Naive thymus-derived CD4-positive, alpha-beta T cell (primary cell): ENCODE measurements around the gene SH2D4B. TPM values are rescaled to one million over a fixed set of nuclear protein-coding genes. Genes with fewer than 3 reads are reported as not detected.

ENCODE experiments used
- ATAC-seq: fragments of 150-1000 bp; cut with Tn5 transposase; 2 replicates; pipeline ENCODE4 v1.10.0; 2021; ENCODE audit warnings: mild to moderate bottlenecking, moderate library complexity
- CTCF ChIA-PET: fragments of 350-600 bp; sonication (Branson Sonifier 250); formaldehyde crosslinking; loops from one replicate; lab custom pipeline; 2021; ENCODE audit warnings: antibody characterized with exemption; lab: Charles Lee
- POLR2A ChIA-PET: fragments of 350-600 bp; sonication (Branson Sonifier 250); formaldehyde crosslinking; loops from one replicate; lab custom pipeline; 2021; ENCODE audit warnings: antibody characterized with exemption, inconsistent platforms; lab: Charles Lee
- DNase-seq, 9 donors: peaks; one replicate each; pipeline versions ENCODE4 v3.0.0 to v3.0.0-alpha.2; 2020 to 2022; ENCODE audit warnings: mixed read lengths in 1 of 9
- H3K27ac ChIP-seq: one replicate; pipeline ENCODE4 v1.7.0; 2013; ENCODE audit warnings: mild to moderate bottlenecking, low read depth, low read length, moderate library complexity
- H3K27me3 ChIP-seq, 2 donors: one replicate each; pipeline ENCODE4 v1.7.0; 2013; ENCODE audit warnings: low read length in 2 of 2, mild to moderate bottlenecking in 2 of 2, moderate library complexity in 2 of 2; ENCODE audit not compliant: control insufficient read depth in 2 of 2, insufficient read depth in 2 of 2
- H3K36me3 ChIP-seq, 3 experiments: 1 replicate in 2 of 3; 2 replicates in 1 of 3; pipeline ENCODE4 v1.7.0; 2013; ENCODE audit warnings: low read length in 3 of 3, mild to moderate bottlenecking in 3 of 3, moderate library complexity in 1 of 3; ENCODE audit not compliant: insufficient read depth in 3 of 3, control insufficient read depth in 2 of 3
- H3K4me1 ChIP-seq, 2 donors: one replicate each; pipeline ENCODE4 v1.7.0; 2013; ENCODE audit warnings: low read length in 2 of 2, mild to moderate bottlenecking in 2 of 2, moderate library complexity in 1 of 2; ENCODE audit not compliant: control insufficient read depth in 2 of 2, insufficient read depth in 2 of 2
- H3K4me3 ChIP-seq: 2 replicates; pipeline ENCODE4 v1.7.0; 2013; ENCODE audit warnings: mild to moderate bottlenecking, low read length
- H3K9me3 ChIP-seq, 3 experiments: 1 replicate in 2 of 3; 2 replicates in 1 of 3; pipeline ENCODE4 v1.7.0; 2013; ENCODE audit warnings: low read length in 3 of 3; ENCODE audit not compliant: control insufficient read depth in 2 of 3
- H3K27ac Mint-ChIP-seq, 9 donors: one replicate each; pipeline ENCODE4 v1.8.0; 2020 to 2022; ENCODE audit warnings: mixed read lengths in 9 of 9, mild to moderate bottlenecking in 8 of 9, moderate library complexity in 5 of 9, inconsistent platforms in 2 of 9
- H3K27me3 Mint-ChIP-seq, 5 donors: one replicate each; pipeline ENCODE4 v1.8.0; 2021 to 2022; ENCODE audit warnings: mixed read lengths in 5 of 5, mild to moderate bottlenecking in 1 of 5
- H3K36me3 Mint-ChIP-seq, 5 donors: one replicate each; pipeline ENCODE4 v1.8.0; 2020 to 2022; ENCODE audit warnings: mixed read lengths in 5 of 5, mild to moderate bottlenecking in 3 of 5, inconsistent platforms in 1 of 5
- H3K4me1 Mint-ChIP-seq, 7 donors: one replicate each; pipeline ENCODE4 v1.8.0; 2020 to 2022; ENCODE audit warnings: mixed read lengths in 7 of 7, mild to moderate bottlenecking in 3 of 7, inconsistent platforms in 1 of 7
- H3K4me3 Mint-ChIP-seq, 10 donors: one replicate each; pipeline ENCODE4 v1.8.0; 2020 to 2022; ENCODE audit warnings: mild to moderate bottlenecking in 10 of 10, mixed read lengths in 10 of 10, moderate library complexity in 6 of 10, inconsistent platforms in 2 of 10
- H3K9me3 Mint-ChIP-seq, 11 donors: one replicate each; pipeline ENCODE4 v1.8.0; 2020 to 2022; ENCODE audit warnings: mixed read lengths in 11 of 11, mild to moderate bottlenecking in 4 of 11, inconsistent platforms in 1 of 11, moderate library complexity in 1 of 11
- intact Hi-C, 2 donors: fragments of 100-400 bp; cut with micrococcal nuclease; formaldehyde crosslinking; loops; one replicate each; pipeline ENCODE4 v1.15.1; 2023
- polyA plus RNA-seq, 2 donors: library from polyadenylated mRNA; unstranded; fragments of 300-500 nt; fragmentation: Illumina TruSeq; gene quantifications; one replicate each; pipeline ENCODE4 v1.2.3, GENCODE V29; 2021
- total RNA-seq, 6 experiments: library from RNA in 5 of 6; stranded (reverse) in 5 of 6; gene quantifications; 1 replicate in 5 of 6; 2 replicates in 1 of 6; pipeline ENCODE4 v1.2.3 and lab custom pipeline; 2021 to 2026

The SH2D4B gene
- total and polyA plus RNA-seq, 7 experiments from 2014 or later: 0.10 to 0.51 (median 0.14) TPM; not detected in 2

DNA sequence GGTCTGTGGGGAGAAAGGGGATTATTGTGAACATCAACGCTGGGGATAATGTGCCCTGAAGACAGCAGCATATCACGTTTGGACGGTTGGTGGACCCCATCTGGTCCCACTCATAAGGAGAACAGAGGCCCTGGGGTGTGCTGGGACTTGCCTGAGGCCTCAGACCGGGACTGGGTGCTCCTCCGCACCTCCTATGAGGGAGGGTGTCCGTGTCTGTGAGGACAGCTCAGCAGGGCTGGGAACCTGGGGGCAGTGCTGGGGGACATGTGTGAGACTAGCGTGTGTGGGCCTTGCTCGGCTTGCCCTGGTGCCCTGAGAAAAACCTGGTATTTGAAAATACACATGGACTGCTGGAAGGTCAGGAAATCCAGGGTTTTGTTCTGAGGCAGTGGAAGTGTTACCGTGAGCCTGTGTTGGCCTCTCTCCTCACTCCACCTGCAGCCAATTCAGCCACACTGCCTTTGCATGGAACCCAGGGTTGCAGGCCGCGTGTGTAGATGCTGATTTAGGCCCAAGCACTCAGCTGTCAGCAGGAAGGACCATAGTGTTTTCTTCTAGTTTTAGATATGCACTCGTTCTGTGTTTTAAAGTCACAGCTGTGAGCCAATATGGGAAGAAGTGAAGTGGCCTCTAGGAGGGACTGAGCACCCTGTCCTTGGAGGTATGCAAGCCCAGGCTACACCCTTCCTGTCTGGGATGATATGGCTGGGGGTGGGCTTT, 13.4 kb upstream of the SH2D4B start:
- Histone ChIP-seq H3K27ac (peak overlapping the region; percentile 44), H3K36me3 (peaks cover 0 to 24% (median 0%) of the 10 kb centered on the region in 3 experiments), H3K4me1 (peaks cover 22 to 47% of the 10 kb centered on the region in 2 donors), H3K9me3 (no peaks in the 10 kb centered on the region), H3K27me3 (no peaks in the 10 kb centered on the region), H3K4me3 (no peak overlapping the region)
- peak overlapping the region in 7 of 10 donors; percentile 9 to 80 (median 54) for H3K4me3 Mint-ChIP-seq
- peaks cover 44 to 79% (median 73%) of the 10 kb centered on the region in 7 donors for H3K4me1 Mint-ChIP-seq
- intact Hi-C loops: loop anchor here in 1 of 2 donors (10.0 kb wide), 1 partner anchor 320 kb away; the partner anchor contains the start of gene ANXA11
- CTCF ChIA-PET: interaction anchor here (1.4 to 1.6 kb wide), 2 partner anchors 19 to 80 kb away, joined by 3 read pairs; no protein-coding TSS in a partner anchor
- H3K36me3 Mint-ChIP-seq: peaks cover 0 to 25% (median 0%) of the 10 kb centered on the region in 5 donors
- H3K27ac Mint-ChIP-seq: peak overlapping the region; percentile 63 to 98 (median 93)
- no peaks in the 10 kb centered on the region for H3K27me3 Mint-ChIP-seq
- no peak for DNase-seq
- peaks cover 0 to 7% (median 0%) of the 10 kb centered on the region in 11 donors for H3K9me3 Mint-ChIP-seq
- ATAC-seq: no peak
- POLR2A ChIA-PET: interaction anchor here (1.1 to 3.4 kb wide), 3 partner anchors 12 to 58 kb away, joined by 3 to 10 read pairs (median 8); no protein-coding TSS in a partner anchor

- H3K27ac Mint-ChIP-seq: peak overlapping the region; percentile 87 to 98 (median 96)
- H3K27me3 ChIP-seq: no peaks in the 10 kb centered on the region
- H3K9me3 Mint-ChIP-seq: peaks cover 0 to 7% (median 0%) of the 10 kb centered on the region in 11 donors
- POLR2A ChIA-PET: interaction anchor here (0.9 to 3.4 kb wide), 9 partner anchors 10 to 82 kb away, joined by 3 to 10 read pairs (median 4); no protein-coding TSS in a partner anchor
- H3K4me1 ChIP-seq: peaks cover 37 to 65% of the 10 kb centered on the region in 2 donors
- peak overlapping the region; percentile 61 for H3K27ac ChIP-seq
- ATAC-seq (no peak), DNase-seq (peak in 1 of 9 donors; percentile 41)
- peak overlapping the region; percentile 0 for H3K4me3 ChIP-seq
- H3K9me3 ChIP-seq: no peaks in the 10 kb centered on the region
- peaks cover 0 to 5% (median 0%) of the 10 kb centered on the region in 3 experiments for H3K36me3 ChIP-seq
- peak overlapping the region; percentile 62 to 87 (median 74) for H3K4me3 Mint-ChIP-seq
- CTCF ChIA-PET: interaction anchor here (0.7 to 1.6 kb wide), 6 partner anchors 20 to 142 kb away, joined by 3 to 5 read pairs (median 4); no protein-coding TSS in a partner anchor
- H3K36me3 Mint-ChIP-seq: peaks cover 0 to 19% (median 0%) of the 10 kb centered on the region in 5 donors
- no peaks in the 10 kb centered on the region for H3K27me3 Mint-ChIP-seq
- intact Hi-C loops: loop anchor here in 1 of 2 donors (10.0 kb wide), 1 partner anchor 321 kb away; the partner anchor contains the start of gene ANXA11
- peaks cover 54 to 82% (median 79%) of the 10 kb centered on the region in 7 donors for H3K4me1 Mint-ChIP-seq
Observed at GRCh38 chr10:80526218-80526617, 11.5 kb upstream of the SH2D4B start.

- ChIA-PET POLR2A (interaction anchor here (0.9 to 1.7 kb wide), 8 partner anchors 10 to 82 kb away, joined by 3 to 6 read pairs (median 4); no protein-coding TSS in a partner anchor), CTCF (interaction anchor here (0.7 to 1.4 kb wide), 5 partner anchors 21 to 142 kb away, joined by 3 to 5 read pairs (median 4); no protein-coding TSS in a partner anchor)
- Histone ChIP-seq H3K27me3 (no peaks in the 10 kb centered on the region), H3K4me1 (peaks cover 39 to 70% of the 10 kb centered on the region in 2 donors), H3K27ac (peak overlapping the region; percentile 61), H3K36me3 (no peaks in the 10 kb centered on the region), H3K4me3 (peak overlapping the region; percentile 0), H3K9me3 (no peaks in the 10 kb centered on the region)
- Mint-ChIP-seq H3K27ac (peak overlapping the region; percentile 87 to 98 (median 96)), H3K4me3 (peak overlapping the region; percentile 62 to 87 (median 74)), H3K27me3 (no peaks in the 10 kb centered on the region), H3K36me3 (peaks cover 0 to 19% (median 0%) of the 10 kb centered on the region in 5 donors), H3K9me3 (peaks cover 0 to 7% (median 0%) of the 10 kb centered on the region in 11 donors), H3K4me1 (peaks cover 56 to 87% (median 85%) of the 10 kb centered on the region in 7 donors)
- intact Hi-C loops: loop anchor here in 1 of 2 donors (10.0 kb wide), 1 partner anchor 322 kb away; the partner anchor contains the start of gene ANXA11
- ATAC-seq (no peak), DNase-seq (no peak)
Observed at GRCh38 chr10:80526742-80527141, 11.0 kb upstream of the SH2D4B start.

DNA sequence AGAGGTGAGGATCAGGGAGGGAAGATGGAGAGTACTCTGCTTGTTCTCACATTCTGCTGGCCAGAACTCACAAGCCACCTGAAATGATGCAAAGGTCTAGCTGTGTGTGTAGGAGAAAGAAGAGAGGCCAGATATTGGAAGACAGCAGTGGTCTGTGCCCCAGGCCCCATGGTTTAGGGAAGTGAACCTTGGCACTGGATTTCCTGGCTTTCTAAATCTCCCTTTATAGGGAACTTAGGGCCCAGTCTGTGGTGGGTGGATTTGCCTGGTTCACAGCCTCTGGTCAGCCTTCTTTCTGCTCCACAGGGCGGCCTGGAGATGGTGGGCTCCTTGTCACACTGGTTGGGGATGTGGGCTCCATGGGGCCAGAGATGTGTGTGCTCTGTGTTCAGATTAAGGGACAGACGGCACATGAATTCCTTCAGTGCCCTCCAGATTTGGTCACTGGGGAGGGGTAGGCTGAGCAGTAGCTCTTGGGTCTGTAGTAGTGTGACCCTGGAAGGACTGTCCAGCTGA, 9.5 kb upstream of the SH2D4B start:
- Histone ChIP-seq H3K27me3 (no peaks in the 10 kb centered on the region), H3K4me1 (peaks cover 39 to 81% of the 10 kb centered on the region in 2 donors), H3K27ac (peak overlapping the region; percentile 60), H3K36me3 (no peaks in the 10 kb centered on the region), H3K4me3 (no peak overlapping the region), H3K9me3 (no peaks in the 10 kb centered on the region)
- POLR2A ChIA-PET: interaction anchor here (0.6 to 1.8 kb wide), 6 partner anchors 9 to 144 kb away, joined by 3 to 6 read pairs (median 3); no protein-coding TSS in a partner anchor
- Mint-ChIP-seq H3K4me3 (peak overlapping the region; percentile 27 to 72 (median 52)), H3K9me3 (peaks cover 0 to 7% (median 0%) of the 10 kb centered on the region in 11 donors), H3K27me3 (no peaks in the 10 kb centered on the region), H3K27ac (peak overlapping the region in 8 of 9 donors; percentile 88 to 97 (median 92)), H3K36me3 (peaks cover 0 to 22% (median 0%) of the 10 kb centered on the region in 5 donors), H3K4me1 (peaks cover 60 to 95% (median 90%) of the 10 kb centered on the region in 7 donors)
- CTCF ChIA-PET: interaction anchor here (1.0 to 1.2 kb wide), 2 partner anchors 21 to 84 kb away, joined by 3 read pairs; no protein-coding TSS in a partner anchor
- no peak for DNase-seq
- peak; percentile 27 for ATAC-seq
- intact Hi-C loops: loop anchor here in 1 of 2 donors (10.0 kb wide), 1 partner anchor 323 kb away; the partner anchor contains the start of gene ANXA11

DNA sequence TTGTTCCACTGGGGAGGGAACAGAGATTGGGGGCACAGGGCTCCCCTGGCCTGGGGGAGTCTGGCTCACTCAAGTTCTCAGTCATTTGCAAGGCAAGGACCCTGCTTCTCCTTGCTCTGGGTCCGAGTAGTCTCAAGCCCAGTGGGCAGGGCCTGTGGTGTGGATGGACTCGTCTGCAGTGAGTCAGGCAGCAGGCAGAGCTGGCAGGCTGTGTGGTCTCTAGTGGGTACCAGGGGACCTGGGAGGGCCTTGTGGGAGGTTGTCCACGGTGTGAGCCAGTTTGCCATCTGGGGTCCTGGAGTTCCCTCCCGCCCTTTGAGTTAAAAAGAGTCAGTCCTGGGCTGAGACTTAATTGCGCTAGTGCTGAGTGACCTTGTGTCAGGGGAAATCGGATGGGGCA, 8.8 kb upstream of the SH2D4B start:
- Mint-ChIP-seq H3K36me3 (peaks cover 0 to 22% (median 0%) of the 10 kb centered on the region in 5 donors), H3K4me3 (peak overlapping the region; percentile 56 to 85 (median 73)), H3K27me3 (no peaks in the 10 kb centered on the region), H3K27ac (peak overlapping the region; percentile 88 to 97 (median 92)), H3K4me1 (peaks cover 60 to 89% (median 86%) of the 10 kb centered on the region in 7 donors), H3K9me3 (peaks cover 0 to 5% (median 0%) of the 10 kb centered on the region in 11 donors)
- CTCF ChIA-PET: interaction anchor here (1.0 to 3.4 kb wide), 2 partner anchors 17 to 21 kb away, joined by 3 to 22 read pairs; no protein-coding TSS in a partner anchor
- Histone ChIP-seq H3K27me3 (no peaks in the 10 kb centered on the region), H3K9me3 (no peaks in the 10 kb centered on the region), H3K4me3 (no peak overlapping the region), H3K4me1 (peaks cover 39 to 81% of the 10 kb centered on the region in 2 donors), H3K27ac (peak overlapping the region; percentile 60), H3K36me3 (no peaks in the 10 kb centered on the region)
- ATAC-seq: no peak
- POLR2A ChIA-PET: interaction anchor here (1.2 to 1.8 kb wide), 2 partner anchors 24 to 60 kb away, joined by 5 to 6 read pairs; no protein-coding TSS in a partner anchor
- DNase-seq: no peak
- intact Hi-C loops: loop anchor here (1.0 to 10.0 kb wide), 2 partner anchors 85 to 324 kb away; partner anchors contain the start of gene ANXA11 (in 1 of the 2)
